Activated CD8-positive, alpha-beta T cell treated with anti-CD3 and anti-CD28 coated beads for 36 hours (primary cell): Measurements from ENCODE around the gene KIF26B. TPM values are rescaled to one million over a fixed set of nuclear protein-coding genes. Genes with fewer than 3 reads are reported as not detected.

Experiments used
- ATAC-seq: fragments of 200-7000 bp; cut with Tn5 transposase; one replicate; pipeline ENCODE4 v1.10.0; 2021; ENCODE audit warnings: mild to moderate bottlenecking, moderate library complexity
- CTCF ChIA-PET: fragments of 350-600 bp; sonication (Branson Sonifier 250); formaldehyde crosslinking; loops from one replicate; lab custom pipeline; 2021; ENCODE audit warnings: antibody characterized with exemption; lab: Charles Lee
- POLR2A ChIA-PET: fragments of 350-600 bp; sonication (Branson Sonifier 250); formaldehyde crosslinking; loops from one replicate; lab custom pipeline; 2021; ENCODE audit warnings: antibody characterized with exemption; lab: Charles Lee
- DNase-seq: peaks from one replicate; pipeline ENCODE4 v3.0.0-alpha.2; 2020
- H3K27ac Mint-ChIP-seq: one replicate; pipeline ENCODE4 v1.8.0; 2021; ENCODE audit warnings: mild to moderate bottlenecking, mixed read lengths
- H3K27me3 Mint-ChIP-seq: one replicate; pipeline ENCODE4 v1.8.0; 2021; ENCODE audit warnings: mixed read lengths
- H3K36me3 Mint-ChIP-seq: one replicate; pipeline ENCODE4 v1.8.0; 2021; ENCODE audit warnings: low read depth, mixed read lengths
- H3K4me1 Mint-ChIP-seq: one replicate; pipeline ENCODE4 v1.8.0; 2021; ENCODE audit warnings: low read depth, mixed read lengths
- H3K4me3 Mint-ChIP-seq: one replicate; pipeline ENCODE4 v1.8.0; 2021; ENCODE audit warnings: mild to moderate bottlenecking, moderate library complexity, mixed read lengths
- H3K9me3 Mint-ChIP-seq: one replicate; pipeline ENCODE4 v1.8.0; 2021; ENCODE audit warnings: mixed read lengths
- CTCF ChIP-seq: fragments of 200-600 bp; IDR thresholded peaks from one replicate; pipeline ENCODE4 v1.8.0; 2022; ENCODE audit warnings: antibody characterized with exemption, mild to moderate bottlenecking
- intact Hi-C: fragments of 100-400 bp; cut with micrococcal nuclease; formaldehyde crosslinking; loops from one replicate; pipeline ENCODE4 v1.10.0; 2022
- total RNA-seq, 2 experiments: library from RNA; stranded (reverse); gene quantifications; one replicate each; pipeline ENCODE4 v1.2.3, GENCODE V29; 2021

KIF26B gene
- total RNA-seq, 2 experiments from 2014 or later = 0.16 TPM

GRCh38 chr1:245108909-245109308 lies 45.9 kb upstream of the KIF26B start:
- H3K4me1 Mint-ChIP-seq = no peaks in the 10 kb centered on the region
- POLR2A ChIA-PET = no interaction called here
- no peaks in the 10 kb centered on the region for H3K36me3 Mint-ChIP-seq
- no peak for TF ChIP-seq CTCF
- DNase-seq (no peak), ATAC-seq (no peak)
- H3K27me3 Mint-ChIP-seq = no peaks in the 10 kb centered on the region
- no peaks in the 10 kb centered on the region for H3K9me3 Mint-ChIP-seq
- intact Hi-C loops = no loop called here
- CTCF ChIA-PET = no interaction called here
- no peak overlapping the region for H3K4me3 Mint-ChIP-seq
- H3K27ac Mint-ChIP-seq = no peak overlapping the region

GRCh38 chr1:245110406-245110805 lies 44.4 kb upstream of the KIF26B start:
- intact Hi-C loops = no loop called here
- POLR2A ChIA-PET = interaction anchor here (0.6 kb wide), 1 partner anchor 366 kb away, joined by 3 read pairs; no protein-coding TSS in a partner anchor
- Mint-ChIP-seq H3K4me1 (no peaks in the 10 kb centered on the region), H3K36me3 (no peaks in the 10 kb centered on the region), H3K27me3 (no peaks in the 10 kb centered on the region), H3K9me3 (no peaks in the 10 kb centered on the region), H3K27ac (no peak overlapping the region), H3K4me3 (no peak overlapping the region)
- no peak for TF ChIP-seq CTCF
- CTCF ChIA-PET = no interaction called here
- DNase-seq (no peak), ATAC-seq (no peak)

- DNase-seq (no peak), ATAC-seq (no peak)
- CTCF ChIA-PET = no interaction called here
- intact Hi-C loops = no loop called here
- H3K36me3 Mint-ChIP-seq = no peaks in the 10 kb centered on the region
- no peaks in the 10 kb centered on the region for H3K27me3 Mint-ChIP-seq
- no peaks in the 10 kb centered on the region for H3K4me1 Mint-ChIP-seq
- POLR2A ChIA-PET = interaction anchor here (0.6 kb wide), 1 partner anchor 367 kb away, joined by 3 read pairs; no protein-coding TSS in a partner anchor
- no peak overlapping the region for H3K27ac Mint-ChIP-seq
- TF ChIP-seq CTCF = no peak
- no peaks in the 10 kb centered on the region for H3K9me3 Mint-ChIP-seq
- no peak overlapping the region for H3K4me3 Mint-ChIP-seq
Measured at GRCh38 chr1:245111073-245111472, 43.7 kb upstream of the KIF26B start.

GRCh38 chr1:245113649-245114048 lies 41.1 kb upstream of the KIF26B start:
- intact Hi-C loops = no loop called here
- Mint-ChIP-seq H3K9me3 (no peaks in the 10 kb centered on the region), H3K4me3 (no peak overlapping the region), H3K4me1 (no peaks in the 10 kb centered on the region), H3K27me3 (no peaks in the 10 kb centered on the region), H3K27ac (no peak overlapping the region), H3K36me3 (no peaks in the 10 kb centered on the region)
- POLR2A ChIA-PET = no interaction called here
- ATAC-seq (no peak), DNase-seq (no peak)
- CTCF ChIA-PET = no interaction called here
- no peak for TF ChIP-seq CTCF

GRCh38 chr1:245116131-245116530 lies 38.7 kb upstream of the KIF26B start:
- H3K27me3 Mint-ChIP-seq = no peaks in the 10 kb centered on the region
- ChIA-PET POLR2A (no interaction called here), CTCF (no interaction called here)
- DNase-seq (no peak), ATAC-seq (no peak)
- H3K27ac Mint-ChIP-seq = no peak overlapping the region
- intact Hi-C loops = no loop called here
- TF ChIP-seq CTCF = no peak
- H3K4me3 Mint-ChIP-seq = no peak overlapping the region
- no peaks in the 10 kb centered on the region for H3K36me3 Mint-ChIP-seq
- no peaks in the 10 kb centered on the region for H3K9me3 Mint-ChIP-seq
- H3K4me1 Mint-ChIP-seq = no peaks in the 10 kb centered on the region
